Activated naive CD8-positive, alpha-beta T cell treated with anti-CD3 and anti-CD28 coated beads, Interleukin-2, amount 50 U/mL, for 24 hours (primary cell): ENCODE results near the gene STK24.

Source experiments
- ATAC-seq: fragments of 150-1000 bp; cut with Tn5 transposase; one replicate; pipeline ENCODE4 v1.10.0; 2021
- DNase-seq: peaks from one replicate; pipeline ENCODE4 v3.0.0; 2021
- H3K27ac Mint-ChIP-seq: one replicate; pipeline ENCODE4 v1.8.0; 2021; ENCODE audit warnings: mild to moderate bottlenecking, mixed read lengths
- H3K27me3 Mint-ChIP-seq: one replicate; pipeline ENCODE4 v1.8.0; 2021; ENCODE audit warnings: mixed read lengths
- H3K36me3 Mint-ChIP-seq: one replicate; pipeline ENCODE4 v1.8.0; 2021; ENCODE audit warnings: low read depth, mixed read lengths
- H3K4me1 Mint-ChIP-seq: one replicate; pipeline ENCODE4 v1.8.0; 2021; ENCODE audit warnings: mixed read lengths
- H3K4me3 Mint-ChIP-seq: one replicate; pipeline ENCODE4 v1.8.0; 2021; ENCODE audit warnings: mild to moderate bottlenecking, moderate library complexity, mixed read lengths
- H3K9me3 Mint-ChIP-seq: one replicate; pipeline ENCODE4 v1.8.0; 2021; ENCODE audit warnings: mixed read lengths

Gene STK24

DNA sequence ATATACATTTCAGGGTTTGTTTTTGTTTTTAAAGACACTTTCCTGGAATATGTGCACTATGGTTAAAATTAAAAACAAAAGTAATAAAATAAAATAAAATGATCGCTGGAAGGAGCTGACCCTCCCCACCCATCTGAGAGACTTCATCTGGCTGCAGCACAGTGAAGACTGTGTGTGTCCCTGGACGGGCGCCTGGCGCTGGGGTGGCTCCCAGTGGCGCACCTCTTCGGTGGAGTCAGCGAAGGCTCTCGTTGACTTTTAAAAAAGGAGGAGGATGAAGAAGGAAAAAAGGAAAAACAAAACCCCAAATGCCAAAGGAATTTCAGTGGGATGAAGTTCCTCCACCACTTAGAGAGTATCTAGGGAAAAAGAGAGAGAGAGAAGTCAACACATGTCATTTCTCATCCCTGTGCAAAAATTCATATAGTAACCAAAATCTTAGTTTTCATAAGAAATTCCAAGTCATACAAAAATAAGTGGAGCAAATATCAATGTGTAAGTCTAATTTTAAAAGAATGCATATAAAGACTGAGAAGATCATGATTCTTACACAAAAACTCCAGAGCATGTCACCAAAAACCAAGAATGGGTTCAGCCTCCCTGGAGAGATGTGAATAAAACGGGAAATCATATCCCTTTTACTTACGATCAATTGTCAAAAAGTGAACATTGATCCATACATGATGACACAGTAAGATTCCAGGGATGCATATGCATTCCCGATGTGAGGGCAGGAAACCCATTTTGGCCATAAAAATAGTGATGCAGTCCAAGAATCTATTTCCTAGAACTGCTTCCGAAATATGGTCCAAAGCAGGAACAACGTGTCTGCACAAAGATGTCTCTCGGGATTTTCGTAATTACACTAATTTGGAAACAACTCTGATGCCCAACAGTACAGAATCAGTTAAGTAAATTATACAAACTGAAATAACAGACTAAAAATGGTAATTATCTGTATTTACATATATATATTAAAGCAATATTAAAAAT is 123.8 kb downstream of the STK24 start:
- Mint-ChIP-seq H3K27me3 (no peaks in the 10 kb centered on the region), H3K36me3 (peaks cover 45% of the 10 kb centered on the region), H3K9me3 (no peaks in the 10 kb centered on the region), H3K4me3 (no peak overlapping the region), H3K27ac (no peak overlapping the region), H3K4me1 (peaks cover 16% of the 10 kb centered on the region)
- ATAC-seq (no peak), DNase-seq (no peak)

DNA sequence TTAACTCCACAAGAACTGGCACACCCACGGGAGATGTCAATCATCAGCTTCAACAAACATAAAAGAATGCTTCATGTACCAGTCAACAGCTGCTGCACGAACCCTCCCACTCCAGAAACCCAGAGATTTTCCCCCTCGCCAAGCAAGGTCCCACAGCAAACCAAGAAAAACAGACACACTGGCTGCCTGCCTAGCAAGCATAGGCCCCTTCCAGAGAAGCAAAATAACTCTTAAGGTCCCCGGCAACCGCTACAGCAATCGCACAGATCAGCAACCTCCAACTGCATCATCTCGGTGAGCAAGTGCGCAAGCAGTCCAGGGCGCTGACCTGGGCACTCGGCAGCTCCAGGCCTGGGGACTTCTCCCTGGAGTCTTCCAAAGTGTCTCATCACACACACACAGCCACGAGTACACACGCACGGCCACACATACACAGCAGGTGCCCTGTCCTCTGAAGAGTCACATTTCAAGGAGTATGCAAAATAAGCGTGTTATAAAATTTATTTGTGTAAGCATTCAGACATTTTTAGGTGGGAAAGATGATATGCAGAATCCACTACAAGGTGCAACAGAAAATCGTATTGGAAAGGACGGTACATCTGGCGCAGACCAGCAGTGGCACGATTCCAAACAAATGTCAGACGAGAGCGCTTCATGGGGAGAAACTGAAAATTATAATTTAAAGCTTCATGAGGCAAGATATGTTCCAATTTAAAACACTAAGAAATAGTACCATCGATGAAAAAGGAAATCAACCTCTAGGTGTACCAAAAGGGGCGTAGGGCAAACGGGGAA is 125.0 kb downstream of the STK24 start:
- Mint-ChIP-seq H3K36me3 (peaks cover 40% of the 10 kb centered on the region), H3K4me1 (peaks cover 16% of the 10 kb centered on the region), H3K27ac (no peak overlapping the region)

DNA sequence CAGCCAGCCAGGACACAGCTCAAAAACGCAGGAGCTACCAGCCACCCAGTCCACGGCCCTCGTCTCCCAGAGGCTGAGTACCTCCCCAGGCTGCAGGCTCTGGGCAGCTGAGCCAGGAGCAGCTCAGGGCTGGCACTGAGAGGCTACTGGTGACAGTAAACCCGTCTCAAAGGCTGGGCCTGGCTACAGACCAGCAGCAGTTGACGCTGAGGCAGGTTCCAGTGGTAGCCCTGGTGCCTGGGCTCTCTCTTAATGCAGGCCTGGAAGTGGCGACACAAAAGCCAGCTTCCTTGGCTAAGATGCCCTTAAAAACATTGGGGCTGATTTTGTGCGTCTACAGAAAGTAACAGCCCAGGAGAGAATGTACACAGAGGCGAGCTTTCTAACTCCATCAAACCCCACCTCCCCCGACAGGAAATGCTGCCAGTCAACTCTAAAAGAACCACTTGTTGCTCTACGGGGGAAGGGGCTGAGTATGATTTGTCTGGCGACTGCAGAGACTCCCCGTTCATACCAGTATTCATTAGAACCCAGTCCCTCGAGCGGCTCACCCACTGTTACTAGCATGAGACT is 126.3 kb downstream of the STK24 start:
- no peaks in the 10 kb centered on the region for H3K27me3 Mint-ChIP-seq
- peaks cover 29% of the 10 kb centered on the region for H3K36me3 Mint-ChIP-seq
- peaks cover 18% of the 10 kb centered on the region for H3K4me1 Mint-ChIP-seq
- H3K27ac Mint-ChIP-seq = peak overlapping the region; percentile 72
- DNase-seq (no peak), ATAC-seq (no peak)
- H3K9me3 Mint-ChIP-seq = no peaks in the 10 kb centered on the region
- H3K4me3 Mint-ChIP-seq = no peak overlapping the region

More for the DNA sequence above, 125.0 kb downstream of the STK24 start:
- no peaks in the 10 kb centered on the region for H3K27me3 Mint-ChIP-seq
- DNase-seq (no peak), ATAC-seq (no peak)
- no peaks in the 10 kb centered on the region for H3K9me3 Mint-ChIP-seq
- no peak overlapping the region for H3K4me3 Mint-ChIP-seq

DNA sequence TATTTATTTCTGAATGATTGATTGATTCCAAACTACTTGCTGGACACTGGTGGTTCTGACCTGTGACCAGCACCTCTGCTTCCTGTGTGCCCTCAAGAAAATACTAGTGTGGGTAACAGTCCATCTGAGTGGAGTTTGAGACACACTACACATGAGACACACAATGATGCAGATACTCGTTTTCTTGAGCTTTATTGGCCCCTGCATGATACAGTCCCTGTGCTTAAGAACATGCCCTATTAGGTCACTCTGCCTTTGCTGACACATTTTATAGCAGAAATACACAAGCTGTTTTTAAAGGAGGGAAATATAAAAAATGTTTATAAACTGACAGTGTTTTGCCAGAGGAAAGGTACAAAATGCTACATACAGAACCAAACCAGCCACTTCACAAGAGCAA is 126.9 kb downstream of the STK24 start:
- peak overlapping the region; percentile 42 for H3K27ac Mint-ChIP-seq

DNA sequence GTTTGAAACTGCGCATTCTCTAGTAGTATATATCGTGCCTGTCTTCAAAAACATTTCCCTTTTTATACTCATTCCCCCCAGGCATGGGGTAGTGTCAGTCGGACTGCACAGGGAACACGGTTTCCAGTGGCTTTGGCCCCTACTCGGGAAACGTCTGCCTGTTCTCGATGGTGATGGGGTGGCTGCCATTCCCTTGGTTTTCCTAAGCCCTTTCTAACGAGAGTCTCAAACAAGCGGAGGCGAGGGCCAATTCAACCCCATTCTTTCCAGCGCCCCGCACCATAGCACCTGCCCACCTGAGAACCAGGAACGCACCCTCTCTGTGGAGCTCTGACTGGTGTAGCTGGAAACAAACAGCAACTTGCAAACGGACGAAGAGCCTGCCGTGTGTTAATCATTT is 127.6 kb downstream of the STK24 start:
- Mint-ChIP-seq H3K4me3 (no peak overlapping the region), H3K27me3 (no peaks in the 10 kb centered on the region), H3K9me3 (no peaks in the 10 kb centered on the region), H3K4me1 (peaks cover 25% of the 10 kb centered on the region), H3K27ac (peak overlapping the region; percentile 56), H3K36me3 (peaks cover 21% of the 10 kb centered on the region)
- DNase-seq (no peak), ATAC-seq (no peak)

More for the DNA sequence above, 126.9 kb downstream of the STK24 start:
- H3K4me3 Mint-ChIP-seq = no peak overlapping the region
- H3K27me3 Mint-ChIP-seq = no peaks in the 10 kb centered on the region
- ATAC-seq (no peak), DNase-seq (no peak)
- no peaks in the 10 kb centered on the region for H3K9me3 Mint-ChIP-seq
- peaks cover 24% of the 10 kb centered on the region for H3K4me1 Mint-ChIP-seq
- H3K36me3 Mint-ChIP-seq = peaks cover 26% of the 10 kb centered on the region

DNA sequence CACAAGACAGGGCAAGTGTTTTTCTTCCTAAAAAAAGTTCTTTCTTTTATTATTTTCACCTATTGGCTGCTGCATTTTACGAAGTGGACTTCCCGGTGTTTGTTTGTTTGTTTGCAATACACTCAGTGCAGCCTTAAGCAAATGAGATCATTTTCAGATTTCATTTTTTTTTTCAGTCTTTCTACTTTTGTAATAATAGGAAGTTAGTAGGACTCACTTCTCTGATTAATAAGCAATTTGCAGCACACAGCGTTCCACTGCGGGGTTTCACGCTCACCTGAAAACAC is 128.3 kb downstream of the STK24 start:
- no peaks in the 10 kb centered on the region for H3K27me3 Mint-ChIP-seq
- H3K27ac Mint-ChIP-seq = no peak overlapping the region
- H3K36me3 Mint-ChIP-seq = peaks cover 18% of the 10 kb centered on the region
- DNase-seq (no peak), ATAC-seq (no peak)
- H3K9me3 Mint-ChIP-seq = no peaks in the 10 kb centered on the region
- peaks cover 25% of the 10 kb centered on the region for H3K4me1 Mint-ChIP-seq
- H3K4me3 Mint-ChIP-seq = no peak overlapping the region

DNA sequence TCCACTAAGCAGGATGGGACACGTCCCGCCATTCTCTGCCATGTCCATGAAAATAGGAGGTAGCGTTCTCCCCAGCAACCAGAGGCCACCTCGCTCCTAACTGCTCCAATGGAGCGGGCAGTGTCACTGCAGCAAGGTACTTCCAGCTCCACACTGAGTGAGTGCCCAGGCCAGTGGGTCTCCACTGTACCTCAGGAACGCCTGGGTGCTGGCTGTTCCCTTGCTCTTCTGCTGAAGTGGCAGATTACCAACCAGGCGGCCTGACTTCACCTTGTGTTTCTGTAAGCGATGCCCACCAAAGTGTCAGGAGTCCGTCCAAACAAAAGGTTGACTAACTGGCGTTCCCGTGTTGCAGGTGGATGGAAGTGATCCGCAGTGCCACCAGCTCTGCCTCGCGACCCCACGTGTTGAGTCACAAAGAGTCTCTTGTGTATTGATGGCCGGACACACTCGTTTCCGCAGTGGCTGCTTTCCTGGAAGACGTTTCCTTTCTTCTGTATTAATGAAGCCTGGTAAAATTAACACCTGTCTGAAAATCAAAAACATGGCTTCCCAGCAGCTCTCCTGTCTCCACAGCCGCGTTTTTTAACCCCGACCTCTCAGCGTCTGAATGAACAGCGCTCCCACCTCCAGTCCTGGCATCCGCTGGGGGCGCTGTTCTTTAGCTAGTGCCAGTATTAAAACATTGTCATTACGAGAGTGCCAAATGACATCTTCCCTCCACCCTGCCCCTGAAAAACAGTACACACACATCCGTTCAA is 128.8 kb downstream of the STK24 start:
- peaks cover 15% of the 10 kb centered on the region for H3K36me3 Mint-ChIP-seq
- H3K4me1 Mint-ChIP-seq = peaks cover 25% of the 10 kb centered on the region
- no peaks in the 10 kb centered on the region for H3K27me3 Mint-ChIP-seq
- H3K4me3 Mint-ChIP-seq = no peak overlapping the region
- DNase-seq = peak; percentile 25
- no peak overlapping the region for H3K27ac Mint-ChIP-seq
- H3K9me3 Mint-ChIP-seq = no peaks in the 10 kb centered on the region
- no peak for ATAC-seq

DNA sequence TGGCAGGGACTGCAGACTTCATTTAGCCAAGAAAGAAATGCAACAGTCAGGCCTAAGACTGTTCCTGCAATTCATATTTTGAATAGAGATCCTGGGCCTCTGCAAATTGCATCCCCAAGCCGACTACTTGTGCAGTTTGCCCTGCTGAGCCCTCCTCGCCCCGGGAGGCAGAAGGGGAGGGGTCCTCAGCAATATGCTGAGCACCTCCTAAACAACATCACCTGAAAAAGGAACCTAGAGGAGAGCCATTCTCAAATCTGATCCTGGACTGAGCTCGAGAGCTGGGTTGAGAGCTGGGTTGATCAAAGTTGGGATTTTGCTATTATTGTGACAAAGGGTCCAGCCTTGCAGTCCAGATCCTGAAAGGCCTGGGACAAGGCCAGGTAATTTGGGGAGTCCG is 129.8 kb downstream of the STK24 start:
- H3K4me3 Mint-ChIP-seq = no peak overlapping the region
- no peaks in the 10 kb centered on the region for H3K9me3 Mint-ChIP-seq
- H3K27me3 Mint-ChIP-seq = no peaks in the 10 kb centered on the region
- ATAC-seq = no peak
- H3K36me3 Mint-ChIP-seq = peaks cover 6% of the 10 kb centered on the region
- peaks cover 25% of the 10 kb centered on the region for H3K4me1 Mint-ChIP-seq
- no peak overlapping the region for H3K27ac Mint-ChIP-seq
- no peak for DNase-seq

DNA sequence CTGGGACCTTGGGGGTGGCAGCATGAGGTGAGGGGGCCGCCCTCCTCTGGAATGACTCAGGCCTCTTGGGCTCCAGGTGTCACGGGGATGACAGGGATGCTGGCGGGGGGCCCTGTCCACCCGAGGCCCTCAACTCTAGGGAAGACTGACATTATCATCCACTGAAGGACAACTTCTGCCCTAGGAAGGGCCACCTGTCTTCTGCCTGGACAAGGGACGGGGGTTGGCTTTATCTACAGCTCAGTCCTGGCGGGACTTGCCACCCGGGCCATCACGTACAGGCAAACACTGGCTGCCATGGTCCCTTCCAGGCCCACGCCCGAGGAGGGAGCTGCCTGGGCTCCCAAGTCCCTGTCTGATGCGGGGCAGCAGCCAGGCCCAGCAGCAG is 130.7 kb downstream of the STK24 start:
- Mint-ChIP-seq H3K4me1 (peaks cover 16% of the 10 kb centered on the region), H3K9me3 (no peaks in the 10 kb centered on the region), H3K36me3 (peaks cover 3% of the 10 kb centered on the region), H3K27me3 (no peaks in the 10 kb centered on the region), H3K27ac (peak overlapping the region; percentile 53), H3K4me3 (no peak overlapping the region)
- ATAC-seq = no peak
- DNase-seq = no peak

DNA sequence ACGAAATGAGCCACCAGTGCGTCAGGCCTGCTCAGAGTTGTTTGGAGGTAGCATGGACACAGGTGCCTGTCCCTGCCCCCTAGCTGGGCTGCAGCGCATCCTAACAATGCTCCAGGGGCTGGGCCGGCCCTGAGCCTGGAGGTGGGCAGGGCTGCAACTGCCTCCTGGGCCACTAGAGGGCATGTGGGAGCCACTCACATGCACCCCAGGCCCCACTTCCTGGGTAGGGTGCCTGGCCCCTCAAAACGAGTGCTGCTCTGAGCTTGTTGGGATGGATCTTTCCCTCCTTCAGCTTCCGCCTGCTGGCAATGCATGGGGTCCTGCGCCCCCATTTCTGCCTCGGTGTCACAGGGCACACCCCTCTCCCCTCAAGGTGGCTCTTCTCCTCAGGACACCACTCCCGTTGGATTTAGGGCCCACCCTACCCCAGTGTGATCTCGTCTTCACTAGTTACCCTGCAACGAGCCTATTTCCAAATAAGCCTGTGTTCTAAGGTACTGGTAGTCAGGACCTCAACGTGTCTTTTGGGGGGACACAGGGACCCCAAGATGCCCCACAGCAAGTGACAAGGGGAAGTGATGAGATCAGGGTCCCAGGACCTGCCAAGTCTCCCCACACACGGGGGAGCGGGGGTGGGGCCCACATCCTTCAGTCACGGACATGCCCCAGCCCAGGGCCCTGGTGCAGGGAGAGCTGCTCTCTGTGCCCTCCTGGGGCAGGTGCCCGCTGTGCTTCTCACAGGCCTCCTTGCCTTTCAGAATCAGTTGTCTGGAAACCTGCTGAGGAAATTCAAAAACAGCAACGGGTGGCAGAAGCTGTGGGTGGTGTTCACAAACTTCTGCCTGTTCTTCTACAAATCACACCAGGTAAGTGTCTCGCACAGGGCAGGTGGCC is 131.3 kb downstream of the STK24 start:
- Mint-ChIP-seq H3K9me3 (no peaks in the 10 kb centered on the region), H3K27ac (peak overlapping the region; percentile 64), H3K4me3 (no peak overlapping the region), H3K27me3 (no peaks in the 10 kb centered on the region), H3K4me1 (peaks cover 10% of the 10 kb centered on the region), H3K36me3 (peaks cover 3% of the 10 kb centered on the region)
- peak; percentile 91 for ATAC-seq
- peak; percentile 83 for DNase-seq

DNA sequence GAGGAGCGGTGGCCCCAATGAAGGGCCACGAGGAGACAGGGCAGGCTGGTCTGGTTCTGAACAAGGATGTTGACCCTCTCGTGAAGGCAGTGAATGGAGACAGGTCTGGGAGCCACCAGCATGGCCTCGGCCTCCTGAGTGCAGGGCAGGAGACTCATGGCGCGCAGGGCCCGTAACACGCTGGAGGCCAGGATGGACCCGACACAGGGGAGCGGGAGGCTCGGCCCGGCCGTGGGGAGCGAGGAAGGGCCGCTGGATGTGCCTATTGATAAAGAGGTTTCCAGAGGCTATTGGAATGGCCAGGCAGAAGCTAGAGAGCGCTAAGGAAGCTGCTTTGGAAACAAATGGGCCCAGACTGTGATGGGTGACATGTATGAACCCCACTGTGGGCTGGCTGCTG is 132.5 kb downstream of the STK24 start:
- Mint-ChIP-seq H3K4me3 (no peak overlapping the region), H3K4me1 (peaks cover 10% of the 10 kb centered on the region), H3K9me3 (no peaks in the 10 kb centered on the region), H3K36me3 (no peaks in the 10 kb centered on the region), H3K27ac (no peak overlapping the region), H3K27me3 (no peaks in the 10 kb centered on the region)
- ATAC-seq (no peak), DNase-seq (no peak)

DNA sequence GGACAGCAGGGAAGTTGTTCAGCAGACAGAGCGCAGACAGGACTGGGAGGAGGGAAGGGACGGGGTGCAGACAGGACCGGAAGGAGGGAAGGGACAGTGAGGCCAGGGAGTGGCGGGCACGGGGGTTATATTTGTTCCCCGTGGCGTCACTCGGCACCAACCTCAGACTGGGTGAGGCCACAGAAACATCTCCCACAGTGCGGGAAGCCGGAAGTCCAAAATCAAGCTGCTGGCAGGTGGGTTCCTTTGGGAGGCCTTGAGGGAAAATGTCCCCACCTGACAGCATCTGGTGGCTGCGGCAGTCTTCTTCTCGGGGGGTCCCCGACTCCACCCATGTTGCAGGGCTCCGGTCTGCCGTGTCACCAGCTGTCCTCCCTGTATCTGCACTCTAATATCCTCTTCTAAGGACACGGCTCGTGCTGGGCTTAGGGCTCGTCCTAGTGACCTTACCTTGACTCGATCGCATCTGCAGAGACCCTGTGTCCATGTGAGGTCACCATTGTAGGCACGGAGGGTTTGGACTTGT is 133.0 kb downstream of the STK24 start:
- H3K4me1 Mint-ChIP-seq = peaks cover 10% of the 10 kb centered on the region
- no peak for ATAC-seq
- H3K4me3 Mint-ChIP-seq = no peak overlapping the region
- no peaks in the 10 kb centered on the region for H3K9me3 Mint-ChIP-seq
- DNase-seq = no peak
- H3K36me3 Mint-ChIP-seq = no peaks in the 10 kb centered on the region
- no peaks in the 10 kb centered on the region for H3K27me3 Mint-ChIP-seq
- H3K27ac Mint-ChIP-seq = no peak overlapping the region

DNA sequence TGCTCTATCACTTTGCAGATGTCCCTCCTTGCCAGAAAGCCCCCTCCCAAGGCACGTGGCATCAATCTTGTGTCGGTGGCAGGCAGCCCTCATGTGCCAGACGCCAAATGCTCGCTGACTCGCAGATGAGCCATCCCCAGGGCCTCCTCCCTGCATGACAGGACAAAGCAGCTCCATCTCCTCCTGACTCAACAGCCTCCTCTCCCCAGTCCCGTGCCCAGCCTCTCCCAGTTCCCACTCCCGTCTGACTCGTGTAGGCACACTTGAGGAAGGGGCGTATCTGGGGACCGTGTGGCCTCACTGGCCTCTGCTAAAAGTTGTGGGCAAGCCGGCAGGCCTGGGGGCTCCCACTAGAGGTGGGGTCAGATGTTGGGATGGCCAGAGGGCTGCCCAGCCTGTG is 133.6 kb downstream of the STK24 start:
- no peaks in the 10 kb centered on the region for H3K27me3 Mint-ChIP-seq
- H3K4me3 Mint-ChIP-seq = no peak overlapping the region
- H3K4me1 Mint-ChIP-seq = peaks cover 10% of the 10 kb centered on the region
- ATAC-seq (no peak), DNase-seq (no peak)
- H3K36me3 Mint-ChIP-seq = no peaks in the 10 kb centered on the region
- no peak overlapping the region for H3K27ac Mint-ChIP-seq
- H3K9me3 Mint-ChIP-seq = no peaks in the 10 kb centered on the region
